Tibial nerve (tissue), 4 donors: ENCODE measurements around the gene DNM1L.

Experiments used
- EP300 ChIP-seq, 2 donors: sonication (generic); formaldehyde crosslinking; IDR thresholded peaks; one replicate each; pipeline ENCODE4 v1.6.1; 2017; ENCODE audit warnings: antibody characterized with exemption in 2 of 2, mild to moderate bottlenecking in 1 of 2
- POLR2A ChIP-seq, 2 donors: fragments of 450-650 bp; IDR thresholded peaks; one replicate each; pipeline ENCODE4 v1.6.1; 2017; ENCODE audit warnings: antibody characterized with exemption in 2 of 2, mild to moderate bottlenecking in 2 of 2, moderate library complexity in 2 of 2
- TF ChIP-seq, protein P1 (sequence below), 5 experiments: fragments of 200-600 bp in 3 of 5; fragments of 450-650 bp in 2 of 5; sonication (generic) in 3 of 5; IDR thresholded peaks; one replicate each; pipeline ENCODE4 v1.5.1; 2016 to 2019; ENCODE audit warnings: antibody characterized with exemption in 5 of 5, mild to moderate bottlenecking in 3 of 5, moderate library complexity in 2 of 5

DNA sequence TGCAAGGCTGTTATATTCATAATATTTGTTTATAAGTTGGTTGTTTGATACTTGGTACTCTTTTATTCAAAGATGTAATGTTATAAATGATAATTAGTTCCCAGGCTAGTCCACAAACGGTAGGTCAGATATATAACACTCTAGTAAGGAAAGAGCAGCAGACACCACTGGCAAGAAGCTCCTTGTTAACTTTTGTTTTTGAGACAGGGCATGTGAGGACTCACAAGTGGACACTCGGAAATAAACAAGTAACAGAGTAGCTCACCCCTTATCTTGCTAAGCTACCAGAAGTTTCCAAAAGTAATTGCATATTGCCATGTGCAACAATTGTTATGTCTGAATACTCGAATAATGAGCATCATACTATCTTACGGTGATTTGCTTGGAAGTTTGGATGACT lies 115.2 kb downstream of the DNM1L start:
- TF ChIP-seq, protein P1, sequence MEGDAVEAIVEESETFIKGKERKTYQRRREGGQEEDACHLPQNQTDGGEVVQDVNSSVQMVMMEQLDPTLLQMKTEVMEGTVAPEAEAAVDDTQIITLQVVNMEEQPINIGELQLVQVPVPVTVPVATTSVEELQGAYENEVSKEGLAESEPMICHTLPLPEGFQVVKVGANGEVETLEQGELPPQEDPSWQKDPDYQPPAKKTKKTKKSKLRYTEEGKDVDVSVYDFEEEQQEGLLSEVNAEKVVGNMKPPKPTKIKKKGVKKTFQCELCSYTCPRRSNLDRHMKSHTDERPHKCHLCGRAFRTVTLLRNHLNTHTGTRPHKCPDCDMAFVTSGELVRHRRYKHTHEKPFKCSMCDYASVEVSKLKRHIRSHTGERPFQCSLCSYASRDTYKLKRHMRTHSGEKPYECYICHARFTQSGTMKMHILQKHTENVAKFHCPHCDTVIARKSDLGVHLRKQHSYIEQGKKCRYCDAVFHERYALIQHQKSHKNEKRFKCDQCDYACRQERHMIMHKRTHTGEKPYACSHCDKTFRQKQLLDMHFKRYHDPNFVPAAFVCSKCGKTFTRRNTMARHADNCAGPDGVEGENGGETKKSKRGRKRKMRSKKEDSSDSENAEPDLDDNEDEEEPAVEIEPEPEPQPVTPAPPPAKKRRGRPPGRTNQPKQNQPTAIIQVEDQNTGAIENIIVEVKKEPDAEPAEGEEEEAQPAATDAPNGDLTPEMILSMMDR (IDR thresholded peaks at IDR 0.05): no peak
- no peak for TF ChIP-seq POLR2A (IDR thresholded peaks at IDR 0.05)
- no peak for TF ChIP-seq EP300 (IDR thresholded peaks at IDR 0.05)
